ENCODE data around the gene NKX6-1. TPM values are rescaled to one million over a fixed set of nuclear protein-coding genes. Genes with fewer than 3 reads are reported as not detected.
A peak's percentile ranks its signal among the peaks of the same experiment; 100 is the strongest.

Gene NKX6-1
- total and polyA plus RNA-seq, 2 experiments from 2014 or later, result 0.11 TPM; not detected in 1

GRCh38 chr4:84504821-84505220, 5.7 kb upstream of the NKX6-1 start:
- in situ Hi-C loops (cut with MboI), result loop anchor here (10.0 to 25.0 kb wide), 3 partner anchors 743 to 993 kb away; no protein-coding TSS in a partner anchor
- Histone ChIP-seq H3K27me3 (replicated peaks; ENCODE audit: insufficient read depth) (peaks cover 76% of the 10 kb centered on the region), H3K36me3 (ENCODE audit: low read depth) (no peaks in the 10 kb centered on the region), H3K9me2 (ENCODE audit: insufficient read depth) (no peaks in the 10 kb centered on the region), H3K4me2 (ENCODE audit: unreplicated experiment) (no peak overlapping the region), H3K4me3 (no peak overlapping the region), H3K27ac (no peak overlapping the region), H3F3A (ENCODE audit: insufficient read depth) (no peaks in the 10 kb centered on the region), H3K4me1 (ENCODE audit: insufficient read depth) (no peaks in the 10 kb centered on the region), H3K79me2 (ENCODE audit: insufficient read depth) (no peaks in the 10 kb centered on the region), H2AFZ (no peak overlapping the region), H4K20me1 (ENCODE audit: insufficient read depth) (no peaks in the 10 kb centered on the region), H3K9me3 (ENCODE audit: low read depth) (no peaks in the 10 kb centered on the region), H3K9ac (no peak overlapping the region)
- TF ChIP-seq EZH2phosphoT487 (IDR thresholded peaks at IDR 0.05; ENCODE audit: insufficient read depth, low read depth) (no peak), EZH2 (IDR thresholded peaks at IDR 0.05; ENCODE audit: insufficient read depth, poor library complexity, severe bottlenecking) (no peak)
- 42 to 43% methylated on average over 2 of the region's 2 CpGs for WGBS, 2 experiments (ENCODE audit: low coverage in 1 of 2, low lambda C conversion rate in 2 of 2, missing lambda C conversion rate in 2 of 2)
- no peak for DNase-seq

GRCh38 chr4:84503495-84504437, 4.7 kb upstream of the NKX6-1 start:
- H3K9me3 ChIP-seq (ENCODE audit: low read depth), result no peaks in the 10 kb centered on the region
- H3F3A ChIP-seq (ENCODE audit: insufficient read depth), result no peaks in the 10 kb centered on the region
- 0 out of 2 replicates have a peak overlapping the region, but pooled peaks have one; percentile 32 for H2AFZ ChIP-seq
- no peaks in the 10 kb centered on the region for H3K36me3 ChIP-seq (ENCODE audit: low read depth)
- DNase-seq, result peak; percentile 83
- no peaks in the 10 kb centered on the region for H3K9me2 ChIP-seq (ENCODE audit: insufficient read depth)
- H3K9ac ChIP-seq, result no peak overlapping the region
- H3K4me2 ChIP-seq (ENCODE audit: unreplicated experiment), result no peak overlapping the region
- WGBS, 2 experiments (ENCODE audit: low coverage in 1 of 2, low lambda C conversion rate in 2 of 2, missing lambda C conversion rate in 2 of 2), result 21 to 23% methylated on average over 19 of the region's 19 CpGs
- no peaks in the 10 kb centered on the region for H3K79me2 ChIP-seq (ENCODE audit: insufficient read depth)
- H4K20me1 ChIP-seq (ENCODE audit: insufficient read depth), result no peaks in the 10 kb centered on the region
- H3K4me3 ChIP-seq, result no peak overlapping the region
- peaks cover 86% of the 10 kb centered on the region for H3K27me3 ChIP-seq (replicated peaks; ENCODE audit: insufficient read depth)
- in situ Hi-C loops (cut with MboI), result loop anchor here (10.0 to 25.0 kb wide), 3 partner anchors 741 to 991 kb away; no protein-coding TSS in a partner anchor
- TF ChIP-seq EZH2 (IDR thresholded peaks at IDR 0.05; ENCODE audit: insufficient read depth, poor library complexity, severe bottlenecking), result peak; percentile 93
- TF ChIP-seq EZH2phosphoT487 (IDR thresholded peaks at IDR 0.05; ENCODE audit: insufficient read depth, low read depth), result no peak
- no peak overlapping the region for H3K27ac ChIP-seq
- H3K4me1 ChIP-seq (ENCODE audit: insufficient read depth), result no peaks in the 10 kb centered on the region

GRCh38 chr4:84502955-84503373, 3.9 kb upstream of the NKX6-1 start:
- H3K36me3 ChIP-seq (ENCODE audit: low read depth), result no peaks in the 10 kb centered on the region
- H3K9me3 ChIP-seq (ENCODE audit: low read depth), result no peaks in the 10 kb centered on the region
- H3K4me2 ChIP-seq (ENCODE audit: unreplicated experiment), result no peak overlapping the region
- no peaks in the 10 kb centered on the region for H3K79me2 ChIP-seq (ENCODE audit: insufficient read depth)
- no peak for DNase-seq
- in situ Hi-C loops (cut with MboI), result loop anchor here (10.0 to 25.0 kb wide), 3 partner anchors 741 to 991 kb away; no protein-coding TSS in a partner anchor
- H3K27ac ChIP-seq, result no peak overlapping the region
- no peak overlapping the region for H2AFZ ChIP-seq
- no peak overlapping the region for H3K9ac ChIP-seq
- TF ChIP-seq EZH2 (IDR thresholded peaks at IDR 0.05; ENCODE audit: insufficient read depth, poor library complexity, severe bottlenecking) (no peak), EZH2phosphoT487 (IDR thresholded peaks at IDR 0.05; ENCODE audit: insufficient read depth, low read depth) (no peak)
- H3K27me3 ChIP-seq (replicated peaks; ENCODE audit: insufficient read depth), result peaks cover 88% of the 10 kb centered on the region
- H3F3A ChIP-seq (ENCODE audit: insufficient read depth), result no peaks in the 10 kb centered on the region
- no peaks in the 10 kb centered on the region for H4K20me1 ChIP-seq (ENCODE audit: insufficient read depth)
- no peaks in the 10 kb centered on the region for H3K9me2 ChIP-seq (ENCODE audit: insufficient read depth)
- 23 to 25% methylated on average over 18 of the region's 18 CpGs for WGBS, 2 experiments (ENCODE audit: low coverage in 1 of 2, low lambda C conversion rate in 2 of 2, missing lambda C conversion rate in 2 of 2)
- H3K4me3 ChIP-seq, result no peak overlapping the region
- H3K4me1 ChIP-seq (ENCODE audit: insufficient read depth), result no peaks in the 10 kb centered on the region

GRCh38 chr4:84502333-84502954, 3.4 kb upstream of the NKX6-1 start:
- no peak overlapping the region for H3K4me2 ChIP-seq (ENCODE audit: unreplicated experiment)
- no peak for DNase-seq
- TF ChIP-seq EZH2phosphoT487 (IDR thresholded peaks at IDR 0.05; ENCODE audit: insufficient read depth, low read depth) (peak; percentile 51; the same call in 1 of the 2 replicates), EZH2 (IDR thresholded peaks at IDR 0.05; ENCODE audit: insufficient read depth, poor library complexity, severe bottlenecking) (peak; percentile 98)
- H3K36me3 ChIP-seq (ENCODE audit: low read depth), result no peaks in the 10 kb centered on the region
- H3K27ac ChIP-seq, result no peak overlapping the region
- no peak overlapping the region for H3K9ac ChIP-seq
- no peaks in the 10 kb centered on the region for H3K9me2 ChIP-seq (ENCODE audit: insufficient read depth)
- H3F3A ChIP-seq (ENCODE audit: insufficient read depth), result no peaks in the 10 kb centered on the region
- H3K79me2 ChIP-seq (ENCODE audit: insufficient read depth), result no peaks in the 10 kb centered on the region
- peaks cover 87% of the 10 kb centered on the region for H3K27me3 ChIP-seq (replicated peaks; ENCODE audit: insufficient read depth)
- in situ Hi-C loops (cut with MboI), result loop anchor here (10.0 to 25.0 kb wide), 3 partner anchors 740 to 990 kb away; no protein-coding TSS in a partner anchor
- 28 to 30% methylated on average over 14 of the region's 14 CpGs for WGBS, 2 experiments (ENCODE audit: low coverage in 1 of 2, low lambda C conversion rate in 2 of 2, missing lambda C conversion rate in 2 of 2)
- H3K4me1 ChIP-seq (ENCODE audit: insufficient read depth), result no peaks in the 10 kb centered on the region
- H2AFZ ChIP-seq, result no peak overlapping the region
- no peak overlapping the region for H3K4me3 ChIP-seq
- H4K20me1 ChIP-seq (ENCODE audit: insufficient read depth), result no peaks in the 10 kb centered on the region
- H3K9me3 ChIP-seq (ENCODE audit: low read depth), result no peaks in the 10 kb centered on the region
